H1 (cell line): ENCODE results near the gene PLCB1. TPM values are rescaled to one million over a fixed set of nuclear protein-coding genes. Genes with fewer than 3 reads are reported as not detected.

Experiments used
- CTCF ChIA-PET: fragments of 300-600 bp; sonication (Branson Sonifier 250); formaldehyde crosslinking; loops from one replicate; lab custom pipeline; 2021; ENCODE audit not compliant: partially characterized antibody; lab: Charles Lee
- POLR2A ChIA-PET: fragments of 300-600 bp; sonication (Branson Sonifier 250); formaldehyde crosslinking; loops from one replicate; lab custom pipeline; 2021; ENCODE audit warnings: inconsistent platforms; ENCODE audit not compliant: partially characterized antibody; lab: Charles Lee
- DNase-seq, 2 experiments: peaks; one replicate each; pipeline versions ENCODE4 v3.0.0 to v3.0.0-alpha.2; 2010 to 2022; ENCODE audit warnings: low spot score in 2 of 2, low read depth in 1 of 2, mixed read lengths in 1 of 2
- FAIRE-seq: peaks from 2 replicates; lab custom pipeline; 2011; peaks lifted over from hg19 to GRCh38; lab: Jason Lieb, UNC
- H2AFZ ChIP-seq: 2 replicates; pipeline ENCODE4 v1.8.1; 2012; ENCODE audit warnings: low read length, inconsistent platforms
- H2AK5ac ChIP-seq: 2 replicates; pipeline ENCODE4 v1.6.1; 2013; ENCODE audit warnings: low read depth, low read length
- H2BK120ac ChIP-seq: replicated peaks from 2 replicates; pipeline ENCODE3; 2013; ENCODE audit warnings: low read depth, low read length, inconsistent platforms
- H2BK12ac ChIP-seq: 2 replicates; pipeline ENCODE4 v1.6.1; 2013; ENCODE audit warnings: low read depth, low read length
- H2BK15ac ChIP-seq: 2 replicates; pipeline ENCODE4 v1.6.1; 2013; ENCODE audit warnings: low read length
- H2BK20ac ChIP-seq: 2 replicates; pipeline ENCODE4 v1.6.1; 2013; ENCODE audit warnings: low read length
- H2BK5ac ChIP-seq: 2 replicates; pipeline ENCODE4 v1.6.1; 2013; ENCODE audit warnings: low read depth, low read length
- H3K14ac ChIP-seq: 2 replicates; pipeline ENCODE4 v1.6.1; 2013; ENCODE audit warnings: inconsistent platforms; ENCODE audit not compliant: insufficient read length
- H3K18ac ChIP-seq: 2 replicates; pipeline ENCODE4 v1.6.1; 2013; ENCODE audit warnings: low read length; ENCODE audit errors: extremely low read depth
- H3K23ac ChIP-seq: 2 replicates; pipeline ENCODE4 v1.6.1; 2013; ENCODE audit warnings: inconsistent platforms; ENCODE audit not compliant: insufficient read length
- H3K23me2 ChIP-seq: 2 replicates; pipeline ENCODE4 v1.6.1; 2013; ENCODE audit warnings: low read depth, low read length
- H3K27ac ChIP-seq: 2 replicates; pipeline ENCODE4 v1.6.1; 2011; ENCODE audit warnings: low read depth, low read length, inconsistent platforms
- H3K27me3 ChIP-seq, 4 experiments: replicated peaks in 1 of 4; 1 replicate in 1 of 4; 2 replicates in 3 of 4; pipeline versions ENCODE4 v1.6.1 to v1.8.1; 2011 to 2013; ENCODE audit warnings: low read length in 3 of 4, mild to moderate bottlenecking in 3 of 4, inconsistent platforms in 2 of 4, mixed read lengths in 2 of 4, moderate library complexity in 1 of 4; ENCODE audit not compliant: control insufficient read depth in 3 of 4, insufficient read depth in 3 of 4; ENCODE audit errors: extremely low read depth in 1 of 4
- H3K36me3 ChIP-seq, 4 experiments: 2 replicates each; pipeline versions ENCODE4 v1.6.1 to v1.8.1; 2011 to 2013; ENCODE audit warnings: mild to moderate bottlenecking in 4 of 4, low read length in 3 of 4, moderate library complexity in 2 of 4, control low read depth in 1 of 4, inconsistent platforms in 1 of 4; ENCODE audit not compliant: insufficient read depth in 4 of 4, control insufficient read depth in 2 of 4
- H3K4ac ChIP-seq: replicated peaks from 2 replicates; pipeline ENCODE3; 2013; ENCODE audit warnings: low read length, low read depth, mixed read lengths, inconsistent platforms; ENCODE audit not compliant: insufficient read length
- H3K4me1 ChIP-seq, 4 experiments: replicated peaks in 1 of 4; 1 replicate in 1 of 4; 2 replicates in 3 of 4; pipeline versions ENCODE4 v1.6.1 to v1.8.1; 2011 to 2013; ENCODE audit warnings: low read length in 3 of 4, inconsistent platforms in 2 of 4, mixed read lengths in 1 of 4; ENCODE audit not compliant: insufficient read depth in 4 of 4, control insufficient read depth in 3 of 4
- H3K4me2 ChIP-seq, 2 experiments: 2 replicates each; pipeline versions ENCODE4 v1.6.1 to v1.8.1; 2011 to 2013; ENCODE audit warnings: low read depth in 2 of 2, low read length in 2 of 2, control low read depth in 1 of 2, inconsistent platforms in 1 of 2, mild to moderate bottlenecking in 1 of 2; ENCODE audit not compliant: insufficient read depth in 1 of 2
- H3K4me3 ChIP-seq, 4 experiments: fragments of 200-600, 300-600 bp in 1 of 4; sonication (generic), shearing (Covaris generic), sonication (Bioruptor Twin) in 1 of 4; 2 replicates each; pipeline versions ENCODE4 v1.5.1 to v1.8.1; 2011 to 2016; ENCODE audit warnings: low read length in 4 of 4, low read depth in 3 of 4, control low read depth in 2 of 4, inconsistent platforms in 2 of 4, mild to moderate bottlenecking in 2 of 4, mixed read lengths in 1 of 4, moderate library complexity in 1 of 4; ENCODE audit not compliant: insufficient read depth in 2 of 4; ENCODE audit errors: extremely low read depth in 1 of 4
- H3K56ac ChIP-seq: replicated peaks from 2 replicates; pipeline ENCODE3; 2013; ENCODE audit warnings: low read depth, mild to moderate bottlenecking, mixed read lengths, low read length, inconsistent platforms; ENCODE audit not compliant: insufficient read length
- H3K79me1 ChIP-seq: 2 replicates; pipeline ENCODE4 v1.6.1; 2013; ENCODE audit warnings: low read depth, low read length, control low read depth
- H3K79me2 ChIP-seq, 2 experiments: 2 replicates each; pipeline versions ENCODE4 v1.6.1 to v1.8.1; 2012 to 2013; ENCODE audit warnings: low read length in 2 of 2, mild to moderate bottlenecking in 2 of 2, inconsistent platforms in 1 of 2; ENCODE audit not compliant: insufficient read depth in 2 of 2, control insufficient read depth in 1 of 2
- H3K9ac ChIP-seq, 4 experiments: replicated peaks in 1 of 4; 1 replicate in 1 of 4; 2 replicates in 3 of 4; pipeline versions ENCODE4 v1.6.1 to v1.8.1; 2011 to 2013; ENCODE audit warnings: low read depth in 3 of 4, low read length in 3 of 4, control low read depth in 2 of 4, mild to moderate bottlenecking in 2 of 4, moderate library complexity in 2 of 4, inconsistent platforms in 1 of 4; ENCODE audit errors: extremely low read depth in 1 of 4
- H3K9me3 ChIP-seq, 2 experiments: 2 replicates each; pipeline versions ENCODE4 v1.6.1 to v1.8.1; 2012 to 2013; ENCODE audit warnings: mild to moderate bottlenecking in 2 of 2, moderate library complexity in 2 of 2, control low read depth in 1 of 2, inconsistent platforms in 1 of 2, low read depth in 1 of 2, low read length in 1 of 2, mixed read lengths in 1 of 2; ENCODE audit not compliant: insufficient read depth in 2 of 2
- H4K20me1 ChIP-seq, 2 experiments: replicated peaks in 1 of 2; 2 replicates each; pipeline versions ENCODE3 to v1.8.1; 2011 to 2013; ENCODE audit warnings: inconsistent platforms in 2 of 2, low read length in 2 of 2, mild to moderate bottlenecking in 1 of 2; ENCODE audit not compliant: insufficient read depth in 2 of 2, control insufficient read depth in 1 of 2
- H4K5ac ChIP-seq: 2 replicates; pipeline ENCODE4 v1.6.1; 2013; ENCODE audit warnings: low read length, low read depth, mixed read lengths, inconsistent platforms; ENCODE audit not compliant: insufficient read length
- H4K8ac ChIP-seq: 2 replicates; pipeline ENCODE4 v1.8.0; 2013; ENCODE audit warnings: mild to moderate bottlenecking, moderate library complexity, low read length, inconsistent platforms; ENCODE audit not compliant: insufficient read depth; ENCODE audit errors: extremely low read depth
- H4K91ac ChIP-seq: replicated peaks from 2 replicates; pipeline ENCODE3; 2013; ENCODE audit warnings: low read length, mixed read lengths, inconsistent platforms; ENCODE audit not compliant: insufficient read length
- EGR1 ChIP-seq: IDR thresholded peaks from 2 replicates; pipeline ENCODE4 v1.6.1; 2011; ENCODE audit warnings: low read depth, low read length, borderline replicate concordance
- GTF2F1 ChIP-seq: IDR thresholded peaks from 2 replicates; pipeline ENCODE4 v1.6.1; 2012; ENCODE audit warnings: low read depth, low read length, improper control_type of control experiment, borderline replicate concordance
- HDAC2 ChIP-seq, 2 experiments: fragments of 300-600 bp in 1 of 2; sonication (generic) in 1 of 2; IDR thresholded peaks; 2 replicates each; pipeline ENCODE4 v1.6.1; 2011 to 2012; ENCODE audit warnings: low read depth in 2 of 2, low read length in 2 of 2, mild to moderate bottlenecking in 2 of 2, moderate library complexity in 2 of 2, borderline replicate concordance in 1 of 2, inconsistent platforms in 1 of 2
- WGBS, 2 experiments: shearing (Covaris generic) in 1 of 2; methylation state at CpG; one replicate each; pipeline versions ENCODE4 v1.1.6 to v1.1.7; 2013 to 2015; ENCODE audit warnings: low lambda C conversion rate in 2 of 2, mixed read lengths in 2 of 2, inconsistent platforms in 1 of 2, low coverage in 1 of 2, missing lambda C conversion rate in 1 of 2; ENCODE audit not compliant: insufficient replicate concordance in 2 of 2, insufficient coverage in 1 of 2, insufficient read length in 1 of 2; ENCODE audit errors: extremely low coverage in 1 of 2, missing lambda C conversion rate in 1 of 2; 5-methylcytosine and 5-hydroxymethylcytosine counted together
- polyA plus RNA-seq, 7 experiments: library from polyadenylated mRNA; depleted of rRNA in 3 of 7; stranded (reverse) in 5 of 7; unstranded in 2 of 7; fragments of >200 nt in 5 of 7; fragments of 200-250 nt in 2 of 7; gene quantifications; 1 replicate in 5 of 7; 2 replicates in 1 of 7; 4 replicates in 1 of 7; pipeline versions ENCODE4 v1.2.1 to v1.2.3, GENCODE V29; 2011 to 2013; ENCODE audit warnings: missing spikeins in 2 of 7, mixed read lengths in 2 of 7
- total RNA-seq: library from RNA; stranded (reverse); fragmentation: NEBNext Ultra II Directional; extraction: Animal tissue kit (Norgen Biotek cat#: 25700); gene quantifications from 2 replicates; pipeline ENCODE4 v1.2.1, GENCODE V29; 2021

The PLCB1 gene
- total and polyA plus RNA-seq, 2 of the 8 experiments (the other 6 are each of a cell fraction or from before 2014, with no cell fraction given): 2.6 to 9.1 TPM

GRCh38 chr20:8196096-8196495 is 64.0 kb downstream of the PLCB1 start:
- WGBS, 2 experiments: 75% methylated on average over 1 of the region's 1 CpG; no CpG with 5 or more reads in 1 of the 2 experiments
- Histone ChIP-seq H3K56ac (no peak overlapping the region), H3K27ac (no peak overlapping the region), H4K20me1 (no peaks in the 10 kb centered on the region), H3K4me3 (no peak overlapping the region), H3K79me1 (no peaks in the 10 kb centered on the region), H4K91ac (no peak overlapping the region), H3K27me3 (no peaks in the 10 kb centered on the region), H2BK15ac (no peak overlapping the region), H3K23me2 (no peaks in the 10 kb centered on the region), H3K79me2 (no peaks in the 10 kb centered on the region), H3K14ac (no peak overlapping the region), H3K36me3 (0 out of 8 replicates have a peak, but pooled peaks cover 0 to 4% (median 0%) of the 10 kb centered on the region in 4 experiments), H2BK5ac (no peak overlapping the region), H3K4me2 (no peak overlapping the region)
- FAIRE-seq: no peak
- no peak for DNase-seq
- TF ChIP-seq GTF2F1 (no peak), EGR1 (no peak), HDAC2 (IDR thresholded peaks at IDR 0.05; ENCODE audit: borderline replicate concordance in 1 of 2, low read depth in 2 of 2, low read length in 2 of 2) (no peak)
- TF ChIP-seq, all 59 proteins: peak for 0
- H2AFZ ChIP-seq: no peak overlapping the region
- no peak overlapping the region for H4K8ac ChIP-seq
- no peak overlapping the region for H2AK5ac ChIP-seq
- ChIA-PET CTCF (no interaction called here), POLR2A (no interaction called here)
- no peak overlapping the region for H2BK120ac ChIP-seq
- no peaks in the 10 kb centered on the region for H3K4me1 ChIP-seq
- H2BK20ac ChIP-seq: no peak overlapping the region
- H3K18ac ChIP-seq: no peak overlapping the region
- no peak overlapping the region for H3K9ac ChIP-seq
- peaks cover 5% of the 10 kb centered on the region in 2 experiments; a peak in 2 of 4 replicates for H3K9me3 ChIP-seq
- H3K4ac ChIP-seq: no peak overlapping the region
- H3K23ac ChIP-seq: no peak overlapping the region
- H4K5ac ChIP-seq: no peak overlapping the region
- H2BK12ac ChIP-seq: no peak overlapping the region
